GM19395 (cell line): Measurements from ENCODE around the gene SYNE2.

Source experiments
- ATAC-seq: cut with Tn5 transposase; IDR thresholded peaks from one replicate; pipeline ENCODE4 v1.9.1; 2021; ENCODE audit warnings: mild to moderate bottlenecking, moderate library complexity; ENCODE audit not compliant: unreplicated experiment

The SYNE2 gene

GRCh38 chr14:64213853-64214570 is 361.2 kb downstream of the SYNE2 start:
- no peak for ATAC-seq

- no peak for ATAC-seq
Observed at GRCh38 chr14:64215274-64215673, 362.5 kb downstream of the SYNE2 start.

- no peak for ATAC-seq
Observed at GRCh38 chr14:64215978-64216377, 363.2 kb downstream of the SYNE2 start.

- ATAC-seq = no peak
Observed at GRCh38 chr14:64217308-64217707, 364.5 kb downstream of the SYNE2 start.

- ATAC-seq = no peak
Observed at GRCh38 chr14:64217834-64218233, 365.0 kb downstream of the SYNE2 start.

- ATAC-seq = peak; percentile 65
Observed at GRCh38 chr14:64218344-64219240, 365.8 kb downstream of the SYNE2 start.

GRCh38 chr14:64220056-64220455 is 367.3 kb downstream of the SYNE2 start:
- no peak for ATAC-seq

GRCh38 chr14:64220466-64220865 is 367.7 kb downstream of the SYNE2 start:
- no peak for ATAC-seq

GRCh38 chr14:64221391-64222003 is 368.7 kb downstream of the SYNE2 start:
- no peak for ATAC-seq

- no peak for ATAC-seq
Observed at GRCh38 chr14:64225151-64225757, 372.4 kb downstream of the SYNE2 start.

GRCh38 chr14:64227856-64228255 is 375.1 kb downstream of the SYNE2 start:
- ATAC-seq = no peak

- ATAC-seq = no peak
Observed at GRCh38 chr14:64229489-64229888, 376.7 kb downstream of the SYNE2 start.

GRCh38 chr14:64232095-64232838 is 379.5 kb downstream of the SYNE2 start:
- ATAC-seq = peak; percentile 40

- ATAC-seq = no peak
Observed at GRCh38 chr14:64232944-64233343, 380.1 kb downstream of the SYNE2 start.

GRCh38 chr14:64233531-64234190 is 380.9 kb downstream of the SYNE2 start:
- ATAC-seq = no peak

- peak; percentile 3 for ATAC-seq
Observed at GRCh38 chr14:64234877-64235651, 382.3 kb downstream of the SYNE2 start.

GRCh38 chr14:64235652-64236640 is 383.1 kb downstream of the SYNE2 start:
- peak; percentile 79 for ATAC-seq

- ATAC-seq = no peak
Observed at GRCh38 chr14:64238049-64238448, 385.2 kb downstream of the SYNE2 start.
